Astrocyte (in vitro differentiated cells and primary cell): Measurements from ENCODE around the gene DMGDH. TPM values are rescaled to one million over a fixed set of nuclear protein-coding genes. Genes with fewer than 3 reads are reported as not detected.

ENCODE experiments used
- DNase-seq: peaks from one replicate; pipeline ENCODE4 v3.0.0-alpha.2; 2010; ENCODE audit warnings: low read depth
- FAIRE-seq: peaks from 2 replicates; lab custom pipeline; 2011; peaks lifted over from hg19 to GRCh38; lab: Jason Lieb, UNC
- H2AFZ ChIP-seq: 2 replicates; pipeline ENCODE4 v1.6.0; 2012; ENCODE audit warnings: low read depth, low read length, inconsistent platforms
- H3K27ac ChIP-seq: 2 replicates; pipeline ENCODE4 v1.5.1; 2011; ENCODE audit warnings: low read depth, low read length, inconsistent platforms
- H3K27me3 ChIP-seq: 2 replicates; pipeline ENCODE4 v1.6.0; 2011; ENCODE audit warnings: low read length, inconsistent platforms; ENCODE audit not compliant: insufficient read depth
- H3K36me3 ChIP-seq: 2 replicates; pipeline ENCODE4 v1.5.1; 2011; ENCODE audit warnings: low read length, inconsistent platforms; ENCODE audit not compliant: insufficient read depth
- H3K4me1 ChIP-seq: 2 replicates; pipeline ENCODE4 v1.5.1; 2011; ENCODE audit warnings: low read length, inconsistent platforms; ENCODE audit not compliant: insufficient read depth
- H3K4me2 ChIP-seq: 2 replicates; pipeline ENCODE4 v1.6.0; 2012; ENCODE audit warnings: low read length, inconsistent platforms
- H3K4me3 ChIP-seq: 2 replicates; pipeline ENCODE4 v1.5.1; 2011; ENCODE audit warnings: low read depth, mild to moderate bottlenecking, low read length, inconsistent platforms; ENCODE audit not compliant: insufficient read depth
- H3K79me2 ChIP-seq: 2 replicates; pipeline ENCODE4 v1.6.0; 2012; ENCODE audit warnings: mild to moderate bottlenecking, low read length, inconsistent platforms; ENCODE audit not compliant: insufficient read depth
- H3K9ac ChIP-seq: 2 replicates; pipeline ENCODE4 v1.6.0; 2012; ENCODE audit warnings: mild to moderate bottlenecking, low read length, inconsistent platforms
- H3K9me3 ChIP-seq: 2 replicates; pipeline ENCODE4 v1.5.1; 2012; ENCODE audit warnings: low read depth, mild to moderate bottlenecking, low read length, inconsistent platforms; ENCODE audit not compliant: insufficient read depth
- H4K20me1 ChIP-seq: 2 replicates; pipeline ENCODE4 v1.6.0; 2012; ENCODE audit warnings: low read length, inconsistent platforms; ENCODE audit not compliant: insufficient read depth
- H3K27ac Mint-ChIP-seq: one replicate; pipeline ENCODE4 v1.8.0; 2021; ENCODE audit warnings: mild to moderate bottlenecking, mixed read lengths; ENCODE audit not compliant: unreplicated experiment
- H3K27me3 Mint-ChIP-seq: one replicate; pipeline ENCODE4 v1.8.0; 2021; ENCODE audit warnings: low read depth, mixed read lengths; ENCODE audit not compliant: unreplicated experiment
- H3K36me3 Mint-ChIP-seq: one replicate; pipeline ENCODE4 v1.8.0; 2021; ENCODE audit warnings: low read depth, mixed read lengths; ENCODE audit not compliant: unreplicated experiment
- H3K4me1 Mint-ChIP-seq: one replicate; pipeline ENCODE4 v1.8.0; 2021; ENCODE audit warnings: low read depth, mixed read lengths; ENCODE audit not compliant: unreplicated experiment
- H3K4me3 Mint-ChIP-seq: one replicate; pipeline ENCODE4 v1.8.0; 2021; ENCODE audit warnings: mild to moderate bottlenecking, moderate library complexity, mixed read lengths; ENCODE audit not compliant: unreplicated experiment
- H3K9me3 Mint-ChIP-seq: one replicate; pipeline ENCODE4 v1.8.0; 2021; ENCODE audit warnings: mild to moderate bottlenecking, mixed read lengths; ENCODE audit not compliant: unreplicated experiment
- CTCF ChIP-seq: IDR thresholded peaks from 2 replicates; pipeline ENCODE4 v1.5.1; 2011; ENCODE audit warnings: low read depth, mild to moderate bottlenecking, inconsistent platforms, low read length, moderate library complexity; ENCODE audit not compliant: insufficient read depth
- EZH2 ChIP-seq: IDR thresholded peaks from 2 replicates; pipeline ENCODE4 v1.6.1; 2012; ENCODE audit warnings: mild to moderate bottlenecking, low read length, inconsistent platforms; ENCODE audit not compliant: insufficient read depth
- total RNA-seq: library from RNA; stranded (reverse); gene quantifications from 2 replicates; pipeline ENCODE4 v1.2.1, GENCODE V29; 2021

DMGDH gene
- total RNA-seq, 1 donor from 2014 or later: not detected

- Histone ChIP-seq H3K36me3 (no peaks in the 10 kb centered on the region), H4K20me1 (no peaks in the 10 kb centered on the region), H3K4me1 (peaks cover 14% of the 10 kb centered on the region), H3K27ac (no peak overlapping the region), H3K9ac (no peak overlapping the region), H3K79me2 (peaks cover 16% of the 10 kb centered on the region), H3K9me3 (no peaks in the 10 kb centered on the region), H3K27me3 (no peaks in the 10 kb centered on the region), H2AFZ (no peak overlapping the region), H3K4me2 (no peak overlapping the region), H3K4me3 (no peak overlapping the region)
- no peak for TF ChIP-seq EZH2
- TF ChIP-seq CTCF: no peak
- no peak overlapping the region for H3K4me3 Mint-ChIP-seq
- no peak overlapping the region for H3K27ac Mint-ChIP-seq
- no peak for FAIRE-seq
- peaks cover 19% of the 10 kb centered on the region for H3K4me1 Mint-ChIP-seq
- no peaks in the 10 kb centered on the region for H3K36me3 Mint-ChIP-seq
- no peaks in the 10 kb centered on the region for H3K27me3 Mint-ChIP-seq
- DNase-seq: no peak
- H3K9me3 Mint-ChIP-seq: no peaks in the 10 kb centered on the region
These were observed 89.6 kb downstream of the DMGDH start for GRCh38 chr5:78979909-78980308.

DNA sequence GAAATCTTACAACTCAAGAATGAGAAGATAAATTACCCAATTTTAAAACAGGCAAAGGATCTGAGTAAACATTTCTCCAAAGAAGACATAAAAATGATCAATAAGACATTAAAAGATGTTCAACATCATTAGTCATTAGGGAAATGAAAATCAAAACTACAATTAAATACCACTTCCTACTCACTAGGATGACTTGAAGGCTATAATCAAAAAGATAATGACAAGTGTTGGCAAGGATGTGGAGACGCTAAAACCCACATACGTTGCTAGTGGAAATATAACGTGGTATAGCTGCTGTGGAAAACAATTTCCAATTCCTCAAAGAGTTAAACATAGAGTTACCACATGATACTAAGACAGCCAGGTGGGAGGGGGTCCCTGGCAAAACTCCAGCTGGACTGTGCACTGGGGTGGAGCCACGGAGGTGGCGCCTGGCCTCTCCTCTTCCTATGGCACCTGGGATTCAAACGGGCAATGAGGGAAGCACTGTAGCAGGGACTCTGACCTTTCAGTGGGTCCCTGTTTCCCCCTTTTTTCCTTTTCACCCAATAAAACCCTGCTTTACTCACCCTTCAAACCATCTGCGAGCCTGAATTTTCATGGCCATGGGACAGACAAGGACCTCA, 90.2 kb downstream of the DMGDH start:
- no peak overlapping the region for H3K27ac Mint-ChIP-seq
- no peak overlapping the region for H3K27ac ChIP-seq
- H3K9ac ChIP-seq: no peak overlapping the region
- no peaks in the 10 kb centered on the region for H3K36me3 ChIP-seq
- no peaks in the 10 kb centered on the region for H4K20me1 ChIP-seq
- peaks cover 14% of the 10 kb centered on the region for H3K4me1 ChIP-seq
- DNase-seq (no peak), FAIRE-seq (no peak)
- H3K4me3 Mint-ChIP-seq: no peak overlapping the region
- TF ChIP-seq CTCF (no peak), EZH2 (no peak)
- no peaks in the 10 kb centered on the region for H3K27me3 Mint-ChIP-seq
- H3K4me3 ChIP-seq: no peak overlapping the region
- H3K79me2 ChIP-seq: peaks cover 16% of the 10 kb centered on the region
- no peaks in the 10 kb centered on the region for H3K9me3 ChIP-seq
- no peak overlapping the region for H2AFZ ChIP-seq
- no peak overlapping the region for H3K4me2 ChIP-seq
- H3K27me3 ChIP-seq: no peaks in the 10 kb centered on the region
- H3K36me3 Mint-ChIP-seq: no peaks in the 10 kb centered on the region
- peaks cover 19% of the 10 kb centered on the region for H3K4me1 Mint-ChIP-seq
- H3K9me3 Mint-ChIP-seq: no peaks in the 10 kb centered on the region

- Histone ChIP-seq H3K9me3 (no peaks in the 10 kb centered on the region), H2AFZ (no peak overlapping the region), H3K79me2 (no peaks in the 10 kb centered on the region), H3K9ac (no peak overlapping the region), H3K4me2 (no peak overlapping the region), H3K27ac (no peak overlapping the region), H3K4me1 (peaks cover 4% of the 10 kb centered on the region), H3K4me3 (no peak overlapping the region), H3K36me3 (no peaks in the 10 kb centered on the region), H4K20me1 (peaks cover 7% of the 10 kb centered on the region), H3K27me3 (no peaks in the 10 kb centered on the region)
- Mint-ChIP-seq H3K4me1 (peaks cover 5% of the 10 kb centered on the region), H3K9me3 (no peaks in the 10 kb centered on the region), H3K4me3 (no peak overlapping the region), H3K27ac (no peak overlapping the region), H3K27me3 (no peaks in the 10 kb centered on the region), H3K36me3 (no peaks in the 10 kb centered on the region)
- FAIRE-seq (no peak), DNase-seq (no peak)
- TF ChIP-seq EZH2 (no peak), CTCF (no peak)
These were observed 94.4 kb downstream of the DMGDH start for GRCh38 chr5:78975035-78975434.
